Kasumi-1 (cell line): ENCODE data around the gene ZNF462.

ENCODE experiments used
- DNase-seq, 2 experiments: peaks; one replicate each; lab custom pipeline; 2025; lab: John Stamatoyannopoulos, UW

ZNF462 gene

GRCh38 chr9:107059220-107059619 is 196.3 kb downstream of the ZNF462 start:
- no peak for DNase-seq

GRCh38 chr9:107060062-107060461 is 197.1 kb downstream of the ZNF462 start:
- DNase-seq = peak; percentile 39 to 71
